ENCODE data around the gene ZNF709. TPM values are rescaled to one million over a fixed set of nuclear protein-coding genes. Genes with fewer than 3 reads are reported as not detected.
"Not testable (repeated sequence)": the region's sequence is repeated elsewhere in the genome, so short reads cannot be mapped to it uniquely, and the experiment has no call there.

ZNF709 gene
- polyA plus RNA-seq, 1 experiment: 0.59 TPM

DNA sequence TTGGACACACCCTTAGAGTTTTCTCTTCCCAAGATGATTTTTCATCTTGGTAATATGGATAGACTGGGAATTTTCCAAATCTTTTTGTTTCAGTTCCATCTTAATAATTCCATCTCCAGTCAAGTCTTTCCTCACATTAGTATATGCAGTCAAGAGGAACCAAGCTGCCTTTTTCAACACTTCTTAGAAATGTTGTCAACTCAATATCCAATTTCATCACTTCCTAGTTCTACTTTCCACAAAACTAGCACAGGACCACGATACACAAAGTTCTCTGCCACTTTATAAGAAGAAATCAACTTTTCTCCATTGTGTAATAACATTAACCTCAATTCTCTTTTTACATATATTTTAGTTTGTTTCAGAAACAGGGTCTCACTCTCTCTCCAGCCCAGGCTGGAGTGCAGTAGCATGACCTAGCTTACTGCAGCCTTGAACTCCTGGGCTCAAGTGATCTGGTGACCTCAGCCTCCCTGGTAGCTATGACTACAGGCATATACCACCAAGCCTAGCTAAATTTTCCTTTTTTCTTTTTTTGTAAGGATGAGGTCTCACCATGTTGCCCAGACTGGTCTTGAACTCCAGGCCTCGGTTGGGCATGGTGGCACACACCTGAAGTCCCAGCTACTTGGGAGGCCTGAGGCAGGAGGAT lies 59.3 kb downstream of the ZNF709 start:
- CTCF ChIA-PET: no interaction called here
- POLR2A ChIA-PET: no interaction called here

DNA sequence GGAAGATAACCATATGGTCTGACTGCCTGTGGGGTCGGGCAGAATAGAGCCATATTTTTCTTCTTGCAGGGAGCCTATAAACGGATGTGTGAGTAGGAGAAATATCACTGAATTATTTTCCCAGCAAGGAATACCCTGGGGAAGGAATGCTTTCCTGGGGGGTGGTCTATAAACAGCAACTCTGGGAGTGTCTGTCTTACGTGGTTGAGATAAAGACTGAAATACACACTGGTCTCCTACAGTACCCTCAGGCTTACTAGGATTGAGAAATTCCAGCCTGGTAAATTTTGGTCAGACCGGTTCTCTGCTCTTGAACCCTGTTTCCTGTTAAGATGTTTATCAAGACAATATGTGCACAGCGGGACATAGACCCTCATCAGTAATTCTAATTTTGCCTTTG lies 67.3 kb downstream of the ZNF709 start:
- H3K4me3 ChIP-seq (ENCODE audit: low read depth, low read length); CTCF ChIA-PET; H3K36me3 ChIP-seq (ENCODE audit: control insufficient read depth, insufficient read depth, low read length); DNase-seq (ENCODE audit: low read depth); H3K27me3 ChIP-seq (ENCODE audit: control insufficient read depth, insufficient read depth, low read length); POLR2A ChIA-PET: not testable (repeated sequence)

More for the DNA sequence above, 59.3 kb downstream of the ZNF709 start:
- TF ChIP-seq, protein P1, sequence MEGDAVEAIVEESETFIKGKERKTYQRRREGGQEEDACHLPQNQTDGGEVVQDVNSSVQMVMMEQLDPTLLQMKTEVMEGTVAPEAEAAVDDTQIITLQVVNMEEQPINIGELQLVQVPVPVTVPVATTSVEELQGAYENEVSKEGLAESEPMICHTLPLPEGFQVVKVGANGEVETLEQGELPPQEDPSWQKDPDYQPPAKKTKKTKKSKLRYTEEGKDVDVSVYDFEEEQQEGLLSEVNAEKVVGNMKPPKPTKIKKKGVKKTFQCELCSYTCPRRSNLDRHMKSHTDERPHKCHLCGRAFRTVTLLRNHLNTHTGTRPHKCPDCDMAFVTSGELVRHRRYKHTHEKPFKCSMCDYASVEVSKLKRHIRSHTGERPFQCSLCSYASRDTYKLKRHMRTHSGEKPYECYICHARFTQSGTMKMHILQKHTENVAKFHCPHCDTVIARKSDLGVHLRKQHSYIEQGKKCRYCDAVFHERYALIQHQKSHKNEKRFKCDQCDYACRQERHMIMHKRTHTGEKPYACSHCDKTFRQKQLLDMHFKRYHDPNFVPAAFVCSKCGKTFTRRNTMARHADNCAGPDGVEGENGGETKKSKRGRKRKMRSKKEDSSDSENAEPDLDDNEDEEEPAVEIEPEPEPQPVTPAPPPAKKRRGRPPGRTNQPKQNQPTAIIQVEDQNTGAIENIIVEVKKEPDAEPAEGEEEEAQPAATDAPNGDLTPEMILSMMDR (IDR thresholded peaks at IDR 0.05; ENCODE audit: insufficient read depth, low read depth, low read length): no peak
- no peaks in the 10 kb centered on the region for H3K36me3 ChIP-seq (ENCODE audit: control insufficient read depth, insufficient read depth, low read length)
- no peaks in the 10 kb centered on the region for H3K27me3 ChIP-seq (ENCODE audit: control insufficient read depth, insufficient read depth, low read length)
- no peak for DNase-seq (ENCODE audit: low read depth)
- no peak overlapping the region for H3K4me3 ChIP-seq (ENCODE audit: low read depth, low read length)

DNA sequence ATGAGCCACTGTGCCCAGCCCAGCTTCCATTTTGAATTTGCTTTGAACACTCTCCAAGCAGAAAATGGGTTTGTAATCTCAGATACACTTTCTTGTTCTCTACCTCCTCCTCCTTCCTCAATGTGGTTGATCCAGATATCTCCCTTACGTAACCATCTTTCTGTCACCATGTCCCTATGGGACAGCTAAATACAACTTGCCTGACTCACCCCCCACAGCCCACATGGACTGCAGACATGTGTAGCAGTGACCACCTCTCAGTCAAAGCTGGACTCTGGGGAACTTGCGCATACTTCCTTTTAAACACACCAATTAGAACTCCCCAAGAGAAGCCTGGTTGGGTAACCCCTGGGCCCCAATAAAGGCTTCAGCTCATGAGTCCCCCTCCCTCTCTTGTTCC lies 72.7 kb downstream of the ZNF709 start:
- H3K36me3 ChIP-seq (ENCODE audit: control insufficient read depth, insufficient read depth, low read length): no peaks in the 10 kb centered on the region
- H3K4me3 ChIP-seq (ENCODE audit: low read depth, low read length): no peak overlapping the region
- TF ChIP-seq, protein P1 (IDR thresholded peaks at IDR 0.05; ENCODE audit: insufficient read depth, low read depth, low read length): no peak
- no peak for DNase-seq (ENCODE audit: low read depth)
- CTCF ChIA-PET: no interaction called here
- H3K27me3 ChIP-seq (ENCODE audit: control insufficient read depth, insufficient read depth, low read length): no peaks in the 10 kb centered on the region
- POLR2A ChIA-PET: no interaction called here

Small RNA genes within 50 kb of the gene (small RNA-seq; reads per million reads assigned to genes)
- not detected for gene MTCO1P27 (ENCODE audit: insufficient read length, low read depth, low replicate concordance)
- gene PPIAP20 (ENCODE audit: insufficient read length, low read depth, low replicate concordance): not detected

Other genes starting within 250 kb of the ZNF709 start
- gene ZNF44, start 189.9 kb downstream of the ZNF709 start, polyA plus RNA-seq (2011; rRNA removed): 2.9 and 3.5 TPM in 2 replicates
- gene ZNF563, start 151.2 kb downstream of the ZNF709 start, polyA plus RNA-seq (2011; rRNA removed): 1.4 and 2.1 TPM in 2 replicates
- 0.36 and 1.0 TPM in 2 replicates for gene ZNF442, start 119.1 kb downstream of the ZNF709 start, polyA plus RNA-seq (2011; rRNA removed)
- gene ZNF799, start 83.5 kb downstream of the ZNF709 start, polyA plus RNA-seq (2011; rRNA removed): 0.63 and 1.3 TPM in 2 replicates
- gene ZNF443, start 43.8 kb downstream of the ZNF709 start, polyA plus RNA-seq (2011; rRNA removed): 0.56 and 1.5 TPM in 2 replicates
- 1.4 and 2.9 TPM in 2 replicates for gene ZNF564, start 66.7 kb upstream of the ZNF709 start, polyA plus RNA-seq (2011; rRNA removed)
- gene ZNF490, start 126.0 kb upstream of the ZNF709 start, polyA plus RNA-seq (2011; rRNA removed): 1.6 and 3.7 TPM in 2 replicates
- gene ZNF791, start 126.1 kb upstream of the ZNF709 start, polyA plus RNA-seq (2011; rRNA removed): 7.7 and 10.5 TPM in 2 replicates
- gene MAN2B1, start 181.9 kb upstream of the ZNF709 start, polyA plus RNA-seq (2011; rRNA removed): 31.7 and 66.9 TPM in 2 replicates
- gene WDR83, start 182.0 kb upstream of the ZNF709 start, polyA plus RNA-seq (2011; rRNA removed): 6.1 and 9.3 TPM in 2 replicates
- gene DHPS, start 197.1 kb upstream of the ZNF709 start, polyA plus RNA-seq (2011; rRNA removed): 64.7 and 92.2 TPM in 2 replicates
- gene GNG14, start 203.2 kb upstream of the ZNF709 start, polyA plus RNA-seq (2011; rRNA removed): not detected in 2 replicates
- 7.7 and 13.6 TPM in 2 replicates for gene FBXW9, start 211.8 kb upstream of the ZNF709 start, polyA plus RNA-seq (2011; rRNA removed)
- 49.6 and 77.3 TPM in 2 replicates for gene TNPO2, start 239.1 kb upstream of the ZNF709 start, polyA plus RNA-seq (2011; rRNA removed)
- 161 and 181 TPM in 2 replicates for gene TRIR, start 249.9 kb upstream of the ZNF709 start, polyA plus RNA-seq (2011; rRNA removed)